Left renal pelvis (tissue), 4 donors: ENCODE results near the gene FGD1. TPM values are rescaled to one million over a fixed set of nuclear protein-coding genes. Genes with fewer than 3 reads are reported as not detected.
"Not testable (repeated sequence)": the region's sequence is repeated elsewhere in the genome, so short reads cannot be mapped to it uniquely, and the experiment has no call there.

ENCODE experiments used
- DNase-seq, 4 donors: peaks; one replicate each; pipeline ENCODE4 v3.0.0-alpha.2; 2013; ENCODE audit warnings: low read depth in 4 of 4, low spot score in 3 of 4
- polyA plus RNA-seq, 4 donors: library from polyadenylated mRNA; unstranded; fragments of 120-200 nt; gene quantifications; one replicate each; pipeline ENCODE4 v1.2.1, GENCODE V29; 2013; ENCODE audit not compliant: insufficient read length in 4 of 4

FGD1 gene
- polyA plus RNA-seq: 10 to 100 TPM; 18.4 to 32.0 (median 21.0) TPM

GRCh38 chrX:54495814-54496516 lies at the start of gene FGD1:
Gene FGD1, minus strand, starts transcription at chrX:54496234. Its CDS starts 802 bp downstream, at chrX:54495432.
- DNase-seq: no peak

- not testable (repeated sequence) for DNase-seq
Observed at GRCh38 chrX:54542239-54542638, 46.2 kb upstream of the FGD1 start.

- no peak for DNase-seq
Observed at GRCh38 chrX:54540289-54540688, 44.3 kb upstream of the FGD1 start.

GRCh38 chrX:54534271-54534670 lies 38.2 kb upstream of the FGD1 start:
- DNase-seq: no peak

GRCh38 chrX:54530357-54530900 lies 34.4 kb upstream of the FGD1 start:
- DNase-seq: no peak

GRCh38 chrX:54529552-54530356 lies 33.7 kb upstream of the FGD1 start, which contains the start of gene GNL3L:
Gene GNL3L, plus strand, starts transcription at chrX:54530219. Its CDS starts 2,348 bp downstream, at chrX:54532567.
- DNase-seq: peak; percentile 57 to 70 (median 66)

GRCh38 chrX:54529151-54529550 lies 33.1 kb upstream of the FGD1 start:
- DNase-seq: no peak

GRCh38 chrX:54509400-54509799 lies 13.4 kb upstream of the FGD1 start:
- no peak for DNase-seq

GRCh38 chrX:54496936-54497335 lies 902 bp upstream of the FGD1 start:
- no peak for DNase-seq

GRCh38 chrX:54496517-54496852 lies 451 bp upstream of the FGD1 start:
- DNase-seq: no peak

GRCh38 chrX:54494989-54495813 lies 833 bp downstream of the FGD1 start:
- no peak for DNase-seq

- DNase-seq: no peak
Observed at GRCh38 chrX:54494166-54494988, 1.7 kb downstream of the FGD1 start.

GRCh38 chrX:54492340-54492739 lies 3.7 kb downstream of the FGD1 start:
- no peak for DNase-seq

- not testable (repeated sequence) for DNase-seq
Observed at GRCh38 chrX:54489819-54490218, 6.2 kb downstream of the FGD1 start.

- DNase-seq: no peak
Observed at GRCh38 chrX:54484666-54485065, 11.4 kb downstream of the FGD1 start.

- DNase-seq: no peak
Observed at GRCh38 chrX:54483946-54484345, 12.1 kb downstream of the FGD1 start.

- no peak for DNase-seq
Observed at GRCh38 chrX:54482839-54483593, 13.0 kb downstream of the FGD1 start.

- DNase-seq: no peak
Observed at GRCh38 chrX:54479136-54480111, 16.6 kb downstream of the FGD1 start.
